SK-N-SH treated with all-trans-retinoic acid at 6 μM for 48 hours (cell line): Measurements from ENCODE around the gene RPGRIP1L.

Experiments
- PPARA ChIP-seq: fragments of 250-450 bp; sonication (Bioruptor Pico); IDR thresholded peaks from 2 replicates; pipeline ENCODE4 v1.5.0; 2020; ENCODE audit warnings: mild to moderate bottlenecking, borderline replicate concordance
- TF ChIP-seq, protein P1 (sequence below): fragments of 250-450 bp; sonication (Bioruptor Pico); IDR thresholded peaks from 2 replicates; pipeline ENCODE4 v1.8.0; 2021; ENCODE audit warnings: low read depth, mild to moderate bottlenecking, moderate library complexity, borderline replicate concordance

DNA sequence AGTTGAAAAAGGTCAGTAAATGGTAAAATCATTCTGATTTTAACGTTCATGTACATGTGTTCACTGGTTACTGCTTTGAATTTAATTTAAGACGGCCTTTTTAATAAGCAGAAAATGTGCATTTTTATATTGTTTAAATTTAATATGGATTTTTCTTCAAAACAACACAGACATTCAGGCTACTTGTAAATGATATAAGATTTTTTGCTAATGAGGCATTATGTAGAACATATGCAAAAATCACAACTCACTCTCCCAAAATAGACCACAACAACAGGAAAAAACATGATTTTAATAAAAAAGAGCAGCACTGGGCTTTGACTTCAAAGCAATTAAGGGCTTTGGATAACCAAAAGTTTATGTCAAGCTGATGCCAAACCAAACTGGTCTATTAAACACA, 22.3 kb downstream of the RPGRIP1L start:
- TF ChIP-seq, protein P1, sequence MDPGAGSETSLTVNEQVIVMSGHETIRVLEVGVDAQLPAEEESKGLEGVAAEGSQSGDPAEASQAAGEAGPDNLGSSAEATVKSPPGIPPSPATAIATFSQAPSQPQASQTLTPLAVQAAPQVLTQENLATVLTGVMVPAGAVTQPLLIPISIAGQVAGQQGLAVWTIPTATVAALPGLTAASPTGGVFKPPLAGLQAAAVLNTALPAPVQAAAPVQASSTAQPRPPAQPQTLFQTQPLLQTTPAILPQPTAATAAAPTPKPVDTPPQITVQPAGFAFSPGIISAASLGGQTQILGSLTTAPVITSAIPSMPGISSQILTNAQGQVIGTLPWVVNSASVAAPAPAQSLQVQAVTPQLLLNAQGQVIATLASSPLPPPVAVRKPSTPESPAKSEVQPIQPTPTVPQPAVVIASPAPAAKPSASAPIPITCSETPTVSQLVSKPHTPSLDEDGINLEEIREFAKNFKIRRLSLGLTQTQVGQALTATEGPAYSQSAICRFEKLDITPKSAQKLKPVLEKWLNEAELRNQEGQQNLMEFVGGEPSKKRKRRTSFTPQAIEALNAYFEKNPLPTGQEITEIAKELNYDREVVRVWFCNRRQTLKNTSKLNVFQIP: no peak
- no peak for TF ChIP-seq PPARA
